Peyer's patch (tissue), 4 donors: ENCODE results near the gene SUPT16H. TPM values are rescaled to one million over a fixed set of nuclear protein-coding genes. Genes with fewer than 3 reads are reported as not detected.

ENCODE experiments used
- DNase-seq, 3 donors: peaks; one replicate each; pipeline ENCODE4 v3.0.0-alpha.2; 2017 to 2019
- H3K27ac ChIP-seq, 4 donors: fragments of 200-600 bp; sonication (generic); one replicate each; pipeline ENCODE4 v1.5.1; 2016 to 2019
- H3K27me3 ChIP-seq, 2 donors: fragments of 200-600 bp; sonication (generic); one replicate each; pipeline ENCODE4 v1.5.1; 2019
- H3K36me3 ChIP-seq, 3 donors: fragments of 200-600 bp; sonication (generic); one replicate each; pipeline ENCODE4 v1.5.1; 2016 to 2019
- H3K4me1 ChIP-seq, 4 donors: fragments of 200-600 bp; sonication (generic); one replicate each; pipeline ENCODE4 v1.5.1; 2016 to 2019
- H3K4me3 ChIP-seq, 4 donors: fragments of 200-600 bp; sonication (generic); 1 replicate in 3 of 4; 2 replicates in 1 of 4; pipeline ENCODE4 v1.5.1; 2016 to 2019; ENCODE audit warnings: mild to moderate bottlenecking in 1 of 4
- H3K9me3 ChIP-seq, 4 donors: fragments of 200-600 bp; sonication (generic); one replicate each; pipeline ENCODE4 v1.5.1; 2016 to 2019; ENCODE audit warnings: mild to moderate bottlenecking in 1 of 4
- POLR2A ChIP-seq, 2 donors: fragments of 450-650 bp; IDR thresholded peaks; one replicate each; pipeline ENCODE4 v1.5.1; 2017; ENCODE audit warnings: antibody characterized with exemption in 2 of 2, mild to moderate bottlenecking in 2 of 2, moderate library complexity in 2 of 2
- total RNA-seq, 4 donors: library from RNA; depleted of rRNA; stranded (reverse); fragments of >200 nt; gene quantifications; one replicate each; pipeline ENCODE4 v1.1.0, GENCODE V29; 2016
- TF ChIP-seq, protein P1 (sequence below), 6 experiments: fragments of 450-650 bp in 4 of 6; fragments of 200-600 bp in 2 of 6; sonication (generic) in 1 of 6; IDR thresholded peaks; one replicate each; pipeline ENCODE4 v1.5.1; 2017 to 2019; ENCODE audit warnings: antibody characterized with exemption in 6 of 6, mild to moderate bottlenecking in 3 of 6, moderate library complexity in 1 of 6

The SUPT16H gene
- total RNA-seq, 4 donors from 2014 or later: 25.7 to 86.6 (median 37.5) TPM

GRCh38 chr14:21399311-21399870 is 15.6 kb upstream of the SUPT16H start:
- Histone ChIP-seq H3K4me1 (no peaks in the 10 kb centered on the region), H3K4me3 (no peak overlapping the region), H3K36me3 (peaks cover 2 to 100% (median 3%) of the 10 kb centered on the region in 3 donors), H3K9me3 (no peaks in the 10 kb centered on the region), H3K27ac (no peak overlapping the region), H3K27me3 (no peaks in the 10 kb centered on the region)
- TF ChIP-seq, protein P1, sequence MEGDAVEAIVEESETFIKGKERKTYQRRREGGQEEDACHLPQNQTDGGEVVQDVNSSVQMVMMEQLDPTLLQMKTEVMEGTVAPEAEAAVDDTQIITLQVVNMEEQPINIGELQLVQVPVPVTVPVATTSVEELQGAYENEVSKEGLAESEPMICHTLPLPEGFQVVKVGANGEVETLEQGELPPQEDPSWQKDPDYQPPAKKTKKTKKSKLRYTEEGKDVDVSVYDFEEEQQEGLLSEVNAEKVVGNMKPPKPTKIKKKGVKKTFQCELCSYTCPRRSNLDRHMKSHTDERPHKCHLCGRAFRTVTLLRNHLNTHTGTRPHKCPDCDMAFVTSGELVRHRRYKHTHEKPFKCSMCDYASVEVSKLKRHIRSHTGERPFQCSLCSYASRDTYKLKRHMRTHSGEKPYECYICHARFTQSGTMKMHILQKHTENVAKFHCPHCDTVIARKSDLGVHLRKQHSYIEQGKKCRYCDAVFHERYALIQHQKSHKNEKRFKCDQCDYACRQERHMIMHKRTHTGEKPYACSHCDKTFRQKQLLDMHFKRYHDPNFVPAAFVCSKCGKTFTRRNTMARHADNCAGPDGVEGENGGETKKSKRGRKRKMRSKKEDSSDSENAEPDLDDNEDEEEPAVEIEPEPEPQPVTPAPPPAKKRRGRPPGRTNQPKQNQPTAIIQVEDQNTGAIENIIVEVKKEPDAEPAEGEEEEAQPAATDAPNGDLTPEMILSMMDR (IDR thresholded peaks at IDR 0.05): no peak
- no peak for TF ChIP-seq POLR2A (IDR thresholded peaks at IDR 0.05)
- DNase-seq: no peak

DNA sequence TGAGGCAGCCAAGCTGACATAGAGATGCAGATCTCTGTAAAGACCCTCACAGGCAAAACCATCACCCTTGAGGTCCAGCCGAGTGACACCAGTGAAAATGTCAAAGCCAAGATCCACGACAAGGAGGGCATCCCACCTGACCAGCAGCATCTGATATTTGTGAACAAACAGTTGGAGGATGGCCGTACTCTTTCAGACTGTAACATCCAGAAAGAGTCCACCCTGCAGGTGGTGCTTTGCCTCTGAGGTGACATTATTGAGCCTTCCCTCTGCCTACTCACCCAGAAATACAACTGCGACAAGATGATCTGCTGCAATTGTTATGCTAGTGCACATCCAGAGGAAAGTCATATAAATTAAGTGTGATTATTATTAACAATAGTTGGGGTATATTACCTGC is 15.1 kb upstream of the SUPT16H start:
- Histone ChIP-seq H3K9me3 (no peaks in the 10 kb centered on the region), H3K4me1 (no peaks in the 10 kb centered on the region), H3K27me3 (no peaks in the 10 kb centered on the region), H3K27ac (no peak overlapping the region), H3K4me3 (no peak overlapping the region), H3K36me3 (peaks cover 2 to 100% (median 3%) of the 10 kb centered on the region in 3 donors)
- TF ChIP-seq POLR2A (IDR thresholded peaks at IDR 0.05): no peak
- TF ChIP-seq, protein P1 (IDR thresholded peaks at IDR 0.05): no peak
- no peak for DNase-seq

DNA sequence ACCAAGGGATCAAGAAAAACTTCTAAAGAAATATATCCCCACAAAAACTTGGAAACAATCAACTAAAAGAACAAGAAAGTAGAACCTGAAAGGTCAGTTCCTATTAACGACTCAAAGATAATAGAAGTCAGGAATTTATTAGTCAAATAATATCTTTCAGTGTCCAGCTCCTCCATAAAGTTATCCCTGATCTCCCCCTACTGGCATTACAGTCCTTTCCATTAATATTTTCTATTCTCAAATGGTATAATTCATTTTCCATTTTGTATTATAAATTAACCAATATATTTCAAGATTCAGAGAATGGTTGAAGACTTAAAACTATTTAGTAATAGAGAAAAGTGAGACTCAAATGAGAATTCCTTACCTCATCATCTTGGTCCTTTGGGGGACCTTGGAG is 11.6 kb upstream of the SUPT16H start:
- Histone ChIP-seq H3K9me3 (no peaks in the 10 kb centered on the region), H3K27me3 (no peaks in the 10 kb centered on the region), H3K27ac (no peak overlapping the region), H3K36me3 (peaks cover 2 to 100% (median 3%) of the 10 kb centered on the region in 3 donors), H3K4me1 (no peaks in the 10 kb centered on the region), H3K4me3 (no peak overlapping the region)
- TF ChIP-seq, protein P1 (IDR thresholded peaks at IDR 0.05): no peak
- TF ChIP-seq POLR2A (IDR thresholded peaks at IDR 0.05): no peak
- DNase-seq: no peak

GRCh38 chr14:21385188-21385904 is 1.5 kb upstream of the SUPT16H start:
- TF ChIP-seq POLR2A (IDR thresholded peaks at IDR 0.05): no peak
- TF ChIP-seq, protein P1 (IDR thresholded peaks at IDR 0.05): no peak
- peak overlapping the region; percentile 72 to 93 (median 80) for H3K27ac ChIP-seq
- peaks cover 0 to 14% (median 4%) of the 10 kb centered on the region in 4 donors for H3K4me1 ChIP-seq
- peak in 1 of 3 donors; percentile 36 for DNase-seq
- H3K9me3 ChIP-seq: no peaks in the 10 kb centered on the region
- peaks cover 0 to 38% (median 0%) of the 10 kb centered on the region in 3 donors for H3K36me3 ChIP-seq
- no peaks in the 10 kb centered on the region for H3K27me3 ChIP-seq
- no peak overlapping the region for H3K4me3 ChIP-seq

DNA sequence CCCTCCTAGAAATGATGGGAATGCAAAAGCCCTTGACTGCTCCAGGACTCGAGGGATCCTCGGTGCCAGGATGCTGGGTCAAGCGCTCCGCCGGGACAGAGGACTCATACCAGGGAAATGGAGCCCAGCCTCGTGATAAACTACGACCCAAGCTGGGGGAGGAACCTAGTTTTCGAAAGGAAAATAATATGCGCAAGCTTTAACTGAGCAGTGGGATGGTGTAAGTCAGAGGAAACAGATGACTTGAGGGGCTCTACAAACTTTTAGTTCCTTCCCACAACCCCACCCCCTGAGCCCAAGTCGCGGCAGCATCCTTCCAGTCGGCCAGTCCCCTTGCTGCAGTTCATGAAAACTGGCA is 654 bp upstream of the SUPT16H start:
- peaks cover 0 to 14% (median 4%) of the 10 kb centered on the region in 4 donors for H3K4me1 ChIP-seq
- H3K27me3 ChIP-seq: no peaks in the 10 kb centered on the region
- H3K27ac ChIP-seq: peak overlapping the region; percentile 72 to 93 (median 80)
- peak overlapping the region; percentile 63 to 83 (median 69) for H3K4me3 ChIP-seq
- no peaks in the 10 kb centered on the region for H3K9me3 ChIP-seq
- DNase-seq: peak in 1 of 3 donors; percentile 22
- TF ChIP-seq, protein P1 (IDR thresholded peaks at IDR 0.05): no peak
- no peak for TF ChIP-seq POLR2A (IDR thresholded peaks at IDR 0.05)
- H3K36me3 ChIP-seq: peaks cover 0 to 29% (median 0%) of the 10 kb centered on the region in 3 donors
